ENCODE results near the gene COA7. TPM values are rescaled to one million over a fixed set of nuclear protein-coding genes. Genes with fewer than 3 reads are reported as not detected.

COA7 gene
- polyA plus RNA-seq, 3 donors, result 4.8 to 8.5 (median 6.2) TPM

- peak within 1 kb of the TSS; percentile 94 to 96 for H3K4me3 Mint-ChIP-seq
- H3K27me3 Mint-ChIP-seq (ENCODE audit: low read depth in 3 of 3), result peaks cover 3 to 9% (median 4%) of the 10 kb centered on the region in 3 donors
- peaks cover 34% of the 10 kb centered on the region for H4K20me1 ChIP-seq (ENCODE audit: insufficient read depth, low read length)
- WGBS (ENCODE audit: insufficient coverage), result under 1% methylated on average over 56 of the region's 59 CpGs
- peaks cover 0 to 1% (median 0%) of the 10 kb centered on the region in 7 donors for H3K9me3 Mint-ChIP-seq
- H3K4me1 Mint-ChIP-seq, result peaks cover 27% of the 10 kb centered on the region
- intact Hi-C loops (cut with micrococcal nuclease), result no loop called here
- H2AFZ ChIP-seq (ENCODE audit: insufficient read depth, low read depth, low read length, poor library complexity, severe bottlenecking), result peak within 1 kb of the TSS; percentile 84
- no peak for TF ChIP-seq CTCF (IDR thresholded peaks at IDR 0.05)
- H3K36me3 Mint-ChIP-seq, result peaks cover 4 to 5% of the 10 kb centered on the region in 2 donors
- peaks cover 12 to 25% of the 10 kb centered on the region in 2 donors for H3K4me1 ChIP-seq (ENCODE audit: control insufficient read depth in 1 of 2, insufficient read depth in 2 of 2, low read length in 2 of 2)
- H3K27ac ChIP-seq (ENCODE audit: low read depth in 1 of 2, low read length in 2 of 2), result peak within 1 kb of the TSS; percentile 4 to 76
- H3K27me3 ChIP-seq (ENCODE audit: control insufficient read depth in 2 of 2, insufficient read depth in 2 of 2, low read length in 2 of 2), result no peaks in the 10 kb centered on the region
- peak within 1 kb of the TSS; percentile 87 for H3K9ac ChIP-seq (ENCODE audit: insufficient read depth, low read length, poor library complexity, severe bottlenecking)
- H3K9me3 ChIP-seq (replicated peaks in 1 of 2; ENCODE audit: control insufficient read depth in 1 of 2, insufficient read depth in 1 of 2, low read length in 2 of 2), result no peaks in the 10 kb centered on the region
- H3K27ac Mint-ChIP-seq, result peak within 1 kb of the TSS; percentile 62 to 91 (median 83)
- peaks cover 49% of the 10 kb centered on the region for H3K79me2 ChIP-seq (ENCODE audit: insufficient read depth, low read length)
- H3K4me2 ChIP-seq (replicated peaks; ENCODE audit: extremely low read depth, low read length, poor library complexity, severe bottlenecking), result peak within 1 kb of the TSS; percentile 99
- peak within 1 kb of the TSS; percentile 71 to 100 (median 86) for H3K4me3 ChIP-seq (replicated peaks in 1 of 3; ENCODE audit: low read depth in 2 of 3, low read length in 3 of 3)
- no peaks in the 10 kb centered on the region for H3K36me3 ChIP-seq (replicated peaks in 1 of 2; ENCODE audit: control insufficient read depth in 1 of 2, insufficient read depth in 2 of 2, low read length in 2 of 2)
- DNase-seq, result peak; percentile 72 to 80 (median 78)
Measured at GRCh38 chr1:52726265-52727113, 28.3 kb upstream of the COA7 start, which contains the start of gene ZYG11B. TSS of gene ZYG11B (plus strand) at chr1:52726453. CDS start at chr1:52726654, 201 bp downstream.

GRCh38 chr1:52725903-52726264 lies 27.7 kb upstream of the COA7 start:
- H3K27ac ChIP-seq (ENCODE audit: low read depth in 1 of 2, low read length in 2 of 2), result no peak overlapping the region
- peaks cover 3 to 9% (median 4%) of the 10 kb centered on the region in 3 donors for H3K27me3 Mint-ChIP-seq (ENCODE audit: low read depth in 3 of 3)
- WGBS (ENCODE audit: insufficient coverage), result 14% methylated on average over 4 of the region's 6 CpGs
- DNase-seq, result no peak
- H3K4me1 ChIP-seq (ENCODE audit: control insufficient read depth in 1 of 2, insufficient read depth in 2 of 2, low read length in 2 of 2), result peaks cover 12 to 25% of the 10 kb centered on the region in 2 donors
- no peaks in the 10 kb centered on the region for H3K36me3 ChIP-seq (replicated peaks in 1 of 2; ENCODE audit: control insufficient read depth in 1 of 2, insufficient read depth in 2 of 2, low read length in 2 of 2)
- H3K4me3 Mint-ChIP-seq, result peak overlapping the region; percentile 64 to 82
- peak overlapping the region; percentile 87 for H3K9ac ChIP-seq (ENCODE audit: insufficient read depth, low read length, poor library complexity, severe bottlenecking)
- H3K4me3 ChIP-seq (replicated peaks in 1 of 3; ENCODE audit: low read depth in 2 of 3, low read length in 3 of 3), result peak overlapping the region; percentile 43 to 86 (median 71)
- peaks cover 44% of the 10 kb centered on the region for H3K79me2 ChIP-seq (ENCODE audit: insufficient read depth, low read length)
- H3K9me3 Mint-ChIP-seq, result peaks cover 0 to 1% (median 0%) of the 10 kb centered on the region in 7 donors
- peaks cover 4 to 5% of the 10 kb centered on the region in 2 donors for H3K36me3 Mint-ChIP-seq
- peak overlapping the region; percentile 84 for H2AFZ ChIP-seq (ENCODE audit: insufficient read depth, low read depth, low read length, poor library complexity, severe bottlenecking)
- peaks cover 27% of the 10 kb centered on the region for H3K4me1 Mint-ChIP-seq
- H4K20me1 ChIP-seq (ENCODE audit: insufficient read depth, low read length), result peaks cover 30% of the 10 kb centered on the region
- no peaks in the 10 kb centered on the region for H3K27me3 ChIP-seq (ENCODE audit: control insufficient read depth in 2 of 2, insufficient read depth in 2 of 2, low read length in 2 of 2)
- H3K9me3 ChIP-seq (replicated peaks in 1 of 2; ENCODE audit: control insufficient read depth in 1 of 2, insufficient read depth in 1 of 2, low read length in 2 of 2), result no peaks in the 10 kb centered on the region
- H3K4me2 ChIP-seq (replicated peaks; ENCODE audit: extremely low read depth, low read length, poor library complexity, severe bottlenecking), result peak overlapping the region; percentile 99
- peak overlapping the region in 3 of 7 donors; percentile 67 to 87 (median 75) for H3K27ac Mint-ChIP-seq
- no peak for TF ChIP-seq CTCF (IDR thresholded peaks at IDR 0.05)
- intact Hi-C loops (cut with micrococcal nuclease), result no loop called here

Data from CD14-positive monocyte (primary cell).